ENCODE data around the gene SMARCA2.

SMARCA2 gene

GRCh38 chr9:2177121-2177520, 162.0 kb downstream of the SMARCA2 start:
- Histone ChIP-seq H3K27me3 (ENCODE audit: control insufficient read depth, insufficient read depth, low read length) (no peaks in the 10 kb centered on the region), H3K9me3 (ENCODE audit: control insufficient read depth, low read length) (no peaks in the 10 kb centered on the region), H3K4me3 (ENCODE audit: low read length) (no peak overlapping the region), H3K4me1 (ENCODE audit: control insufficient read depth, insufficient read depth, low read length) (no peaks in the 10 kb centered on the region), H3K9ac (ENCODE audit: low read length) (no peak overlapping the region), H3K36me3 (ENCODE audit: control insufficient read depth, insufficient read depth, low read length) (no peaks in the 10 kb centered on the region)

DNA sequence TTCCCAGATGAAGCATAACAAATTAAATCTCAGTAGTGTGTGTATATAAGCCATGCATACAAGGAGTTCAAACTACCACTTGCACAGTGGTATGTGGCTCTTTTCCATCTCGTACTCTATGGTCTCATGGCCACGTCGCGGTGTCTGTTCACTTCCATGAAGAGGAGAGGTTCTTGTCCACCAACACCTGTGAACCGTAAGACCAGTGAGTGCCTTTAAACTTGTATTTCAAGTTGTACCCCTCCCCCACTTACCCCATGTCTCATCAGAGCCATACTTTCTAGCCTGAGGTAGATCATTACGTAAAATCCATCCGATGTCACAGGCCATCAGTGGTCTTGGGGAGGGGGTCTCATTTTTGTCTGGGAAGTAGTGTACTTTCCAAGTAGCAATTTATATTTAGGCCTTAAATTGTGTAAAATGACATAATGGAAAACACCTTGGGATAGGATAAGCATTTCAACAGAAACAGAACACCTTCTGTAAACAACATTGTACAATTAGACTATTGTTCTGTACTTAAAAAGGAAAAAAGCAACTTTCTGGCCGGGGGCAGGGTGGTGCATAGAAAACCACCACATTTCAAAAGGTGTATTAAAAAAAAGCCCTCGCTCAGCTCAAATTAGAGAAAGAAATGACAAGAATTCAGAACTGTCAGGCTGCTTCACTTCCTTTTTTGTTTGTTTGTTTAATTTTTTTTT, 163.0 kb downstream of the SMARCA2 start:
- H3K4me3 ChIP-seq (ENCODE audit: low read length): no peak overlapping the region
- no peaks in the 10 kb centered on the region for H3K9me3 ChIP-seq (ENCODE audit: control insufficient read depth, low read length)
- no peak overlapping the region for H3K9ac ChIP-seq (ENCODE audit: low read length)
- H3K36me3 ChIP-seq (ENCODE audit: control insufficient read depth, insufficient read depth, low read length): no peaks in the 10 kb centered on the region
- H3K4me1 ChIP-seq (ENCODE audit: control insufficient read depth, insufficient read depth, low read length): no peaks in the 10 kb centered on the region
- H3K27me3 ChIP-seq (ENCODE audit: control insufficient read depth, insufficient read depth, low read length): no peaks in the 10 kb centered on the region

DNA sequence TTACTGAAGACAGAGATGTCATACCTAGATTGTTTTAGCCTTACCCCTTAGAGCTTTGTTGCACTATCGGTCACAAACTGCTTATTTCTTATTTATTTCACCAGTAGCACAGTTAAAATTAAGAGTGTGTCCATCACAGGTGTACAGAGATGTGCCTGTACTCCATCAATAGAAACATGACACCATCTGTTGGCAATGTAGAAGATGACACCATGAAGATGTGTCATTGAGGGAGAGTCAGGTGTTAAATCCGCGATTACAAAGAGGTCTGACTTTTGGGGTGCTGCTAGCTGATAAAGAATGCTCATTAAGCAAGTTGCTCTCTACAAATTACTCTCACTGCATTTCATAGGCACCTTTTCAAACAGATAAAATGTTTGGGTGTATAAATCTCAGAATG, 164.4 kb downstream of the SMARCA2 start:
- no peaks in the 10 kb centered on the region for H3K9me3 ChIP-seq (ENCODE audit: control insufficient read depth, low read length)
- no peak overlapping the region for H3K9ac ChIP-seq (ENCODE audit: low read length)
- H3K4me1 ChIP-seq (ENCODE audit: control insufficient read depth, insufficient read depth, low read length): no peaks in the 10 kb centered on the region
- H3K4me3 ChIP-seq (ENCODE audit: low read length): no peak overlapping the region
- H3K27me3 ChIP-seq (ENCODE audit: control insufficient read depth, insufficient read depth, low read length): no peaks in the 10 kb centered on the region
- no peaks in the 10 kb centered on the region for H3K36me3 ChIP-seq (ENCODE audit: control insufficient read depth, insufficient read depth, low read length)

GRCh38 chr9:2180154-2180553, 165.0 kb downstream of the SMARCA2 start:
- no peak overlapping the region for H3K4me3 ChIP-seq (ENCODE audit: low read length)

GRCh38 chr9:2180704-2181103, 165.6 kb downstream of the SMARCA2 start:
- no peaks in the 10 kb centered on the region for H3K27me3 ChIP-seq (ENCODE audit: control insufficient read depth, insufficient read depth, low read length)
- no peak overlapping the region for H3K4me3 ChIP-seq (ENCODE audit: low read length)
- H3K4me1 ChIP-seq (ENCODE audit: control insufficient read depth, insufficient read depth, low read length): no peaks in the 10 kb centered on the region
- no peak overlapping the region for H3K9ac ChIP-seq (ENCODE audit: low read length)
- H3K9me3 ChIP-seq (ENCODE audit: control insufficient read depth, low read length): no peaks in the 10 kb centered on the region
- no peaks in the 10 kb centered on the region for H3K36me3 ChIP-seq (ENCODE audit: control insufficient read depth, insufficient read depth, low read length)

More at GRCh38 chr9:2180154-2180553, 165.0 kb downstream of the SMARCA2 start:
- Histone ChIP-seq H3K9ac (ENCODE audit: low read length) (no peak overlapping the region), H3K27me3 (ENCODE audit: control insufficient read depth, insufficient read depth, low read length) (no peaks in the 10 kb centered on the region), H3K4me1 (ENCODE audit: control insufficient read depth, insufficient read depth, low read length) (no peaks in the 10 kb centered on the region), H3K36me3 (ENCODE audit: control insufficient read depth, insufficient read depth, low read length) (no peaks in the 10 kb centered on the region), H3K9me3 (ENCODE audit: control insufficient read depth, low read length) (no peaks in the 10 kb centered on the region)

- H3K9ac ChIP-seq (ENCODE audit: low read length): no peak overlapping the region
- H3K36me3 ChIP-seq (ENCODE audit: control insufficient read depth, insufficient read depth, low read length): peaks cover 2% of the 10 kb centered on the region
- no peaks in the 10 kb centered on the region for H3K27me3 ChIP-seq (ENCODE audit: control insufficient read depth, insufficient read depth, low read length)
- H3K4me1 ChIP-seq (ENCODE audit: control insufficient read depth, insufficient read depth, low read length): no peaks in the 10 kb centered on the region
- no peak overlapping the region for H3K4me3 ChIP-seq (ENCODE audit: low read length)
- H3K9me3 ChIP-seq (ENCODE audit: control insufficient read depth, low read length): no peaks in the 10 kb centered on the region
Observed at GRCh38 chr9:2181792-2182191, 166.6 kb downstream of the SMARCA2 start.

DNA sequence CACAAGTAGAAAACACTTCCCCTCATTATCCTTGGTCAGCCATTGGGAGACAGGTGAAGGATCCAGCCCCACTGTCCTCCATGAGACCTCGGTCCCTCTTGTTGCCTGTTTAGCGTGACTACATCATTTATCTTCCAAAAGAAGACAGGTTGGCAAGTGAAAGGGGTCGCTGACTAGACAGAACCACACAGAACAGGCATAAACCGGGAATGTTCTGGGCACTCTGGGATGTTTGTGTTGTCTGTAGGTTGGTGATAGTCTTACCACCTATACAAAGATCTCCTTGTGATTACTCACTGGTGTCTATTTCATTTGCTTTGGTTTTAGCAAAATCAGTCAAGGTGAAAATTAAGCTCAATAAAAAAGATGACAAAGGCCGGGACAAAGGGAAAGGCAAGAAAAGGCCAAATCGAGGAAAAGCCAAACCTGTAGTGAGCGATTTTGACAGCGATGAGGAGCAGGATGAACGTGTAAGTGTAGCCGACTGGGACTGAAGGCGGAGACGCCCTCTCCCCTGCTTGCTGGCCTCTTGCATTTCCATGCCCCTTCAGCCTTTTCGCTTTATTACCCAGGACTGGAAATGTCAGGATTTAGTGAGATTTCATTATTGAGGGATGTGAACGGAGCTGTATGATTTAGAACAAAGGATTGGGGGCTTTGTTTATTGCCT, 175.9 kb downstream of the SMARCA2 start:
- H3K4me1 ChIP-seq (ENCODE audit: control insufficient read depth, insufficient read depth, low read length): no peaks in the 10 kb centered on the region
- H3K27me3 ChIP-seq (ENCODE audit: control insufficient read depth, insufficient read depth, low read length): no peaks in the 10 kb centered on the region
- H3K9me3 ChIP-seq (ENCODE audit: control insufficient read depth, low read length): no peaks in the 10 kb centered on the region
- peaks cover 4% of the 10 kb centered on the region for H3K36me3 ChIP-seq (ENCODE audit: control insufficient read depth, insufficient read depth, low read length)
- H3K4me3 ChIP-seq (ENCODE audit: low read length): no peak overlapping the region
- no peak overlapping the region for H3K9ac ChIP-seq (ENCODE audit: low read length)

- Histone ChIP-seq H3K4me1 (ENCODE audit: control insufficient read depth, insufficient read depth, low read length) (no peaks in the 10 kb centered on the region), H3K36me3 (ENCODE audit: control insufficient read depth, insufficient read depth, low read length) (peaks cover 4% of the 10 kb centered on the region), H3K9me3 (ENCODE audit: control insufficient read depth, low read length) (no peaks in the 10 kb centered on the region), H3K27me3 (ENCODE audit: control insufficient read depth, insufficient read depth, low read length) (no peaks in the 10 kb centered on the region), H3K9ac (ENCODE audit: low read length) (no peak overlapping the region), H3K4me3 (ENCODE audit: low read length) (no peak overlapping the region)
Observed at GRCh38 chr9:2191609-2191972, 176.4 kb downstream of the SMARCA2 start.

DNA sequence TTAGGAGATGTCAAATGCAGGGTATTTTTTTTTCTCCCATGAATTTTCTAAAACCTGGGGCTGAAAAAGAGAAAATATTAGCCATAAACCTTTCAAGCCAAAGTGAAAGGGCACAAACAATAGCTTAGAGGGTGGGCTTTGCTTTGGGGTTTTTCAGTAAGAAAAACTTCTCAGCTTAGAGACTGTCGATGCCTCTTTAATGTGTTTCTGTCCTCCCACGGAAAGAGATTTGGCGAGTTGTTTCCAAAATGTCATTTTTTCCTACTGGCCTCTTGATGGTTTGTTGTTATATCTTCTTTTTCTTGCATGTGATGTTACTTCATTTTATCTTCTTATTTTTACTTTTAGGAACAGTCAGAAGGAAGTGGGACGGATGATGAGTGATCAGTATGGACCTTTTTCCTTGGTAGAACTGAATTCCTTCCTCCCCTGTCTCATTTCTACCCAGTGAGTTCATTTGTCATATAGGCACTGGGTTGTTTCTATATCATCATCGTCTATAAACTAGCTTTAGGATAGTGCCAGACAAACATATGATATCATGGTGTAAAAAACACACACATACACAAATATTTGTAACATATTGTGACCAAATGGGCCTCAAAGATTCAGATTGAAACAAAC, 177.3 kb downstream of the SMARCA2 start:
- Histone ChIP-seq H3K4me3 (ENCODE audit: low read length) (no peak overlapping the region), H3K9ac (ENCODE audit: low read length) (no peak overlapping the region), H3K9me3 (ENCODE audit: control insufficient read depth, low read length) (no peaks in the 10 kb centered on the region), H3K36me3 (ENCODE audit: control insufficient read depth, insufficient read depth, low read length) (no peaks in the 10 kb centered on the region), H3K27me3 (ENCODE audit: control insufficient read depth, insufficient read depth, low read length) (no peaks in the 10 kb centered on the region), H3K4me1 (ENCODE audit: control insufficient read depth, insufficient read depth, low read length) (no peaks in the 10 kb centered on the region)

- Histone ChIP-seq H3K9ac (ENCODE audit: low read length) (no peak overlapping the region), H3K4me3 (ENCODE audit: low read length) (no peak overlapping the region), H3K36me3 (ENCODE audit: control insufficient read depth, insufficient read depth, low read length) (no peaks in the 10 kb centered on the region), H3K27me3 (ENCODE audit: control insufficient read depth, insufficient read depth, low read length) (no peaks in the 10 kb centered on the region), H3K4me1 (ENCODE audit: control insufficient read depth, insufficient read depth, low read length) (no peaks in the 10 kb centered on the region), H3K9me3 (ENCODE audit: control insufficient read depth, low read length) (no peaks in the 10 kb centered on the region)
Observed at GRCh38 chr9:2193552-2193951, 178.4 kb downstream of the SMARCA2 start.

- no peak overlapping the region for H3K9ac ChIP-seq (ENCODE audit: low read length)
- no peaks in the 10 kb centered on the region for H3K9me3 ChIP-seq (ENCODE audit: control insufficient read depth, low read length)
- H3K27me3 ChIP-seq (ENCODE audit: control insufficient read depth, insufficient read depth, low read length): no peaks in the 10 kb centered on the region
- no peak overlapping the region for H3K4me3 ChIP-seq (ENCODE audit: low read length)
- no peaks in the 10 kb centered on the region for H3K36me3 ChIP-seq (ENCODE audit: control insufficient read depth, insufficient read depth, low read length)
- no peaks in the 10 kb centered on the region for H3K4me1 ChIP-seq (ENCODE audit: control insufficient read depth, insufficient read depth, low read length)
Observed at GRCh38 chr9:2195211-2195610, 180.1 kb downstream of the SMARCA2 start.

DNA sequence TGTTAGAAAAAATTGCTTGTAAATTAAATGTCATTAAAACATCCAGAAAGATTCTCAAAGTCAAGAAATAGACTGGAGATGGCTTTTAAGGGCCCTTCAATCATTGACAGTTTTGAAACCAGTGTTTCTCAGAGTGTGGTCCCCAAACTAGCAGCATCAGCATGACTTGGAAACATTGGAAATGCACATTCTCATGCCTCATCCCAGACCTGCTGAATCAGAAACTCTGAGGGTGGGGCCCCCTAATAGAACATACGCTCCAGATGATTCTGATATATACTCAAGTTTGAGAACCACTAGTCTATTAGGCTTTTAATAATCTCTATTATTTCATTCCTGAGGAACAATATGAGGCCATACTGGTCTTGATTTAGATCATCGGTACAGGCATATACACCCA, 181.6 kb downstream of the SMARCA2 start:
- Histone ChIP-seq H3K9me3 (ENCODE audit: control insufficient read depth, low read length) (no peaks in the 10 kb centered on the region), H3K4me1 (ENCODE audit: control insufficient read depth, insufficient read depth, low read length) (no peaks in the 10 kb centered on the region), H3K27me3 (ENCODE audit: control insufficient read depth, insufficient read depth, low read length) (no peaks in the 10 kb centered on the region), H3K9ac (ENCODE audit: low read length) (no peak overlapping the region), H3K36me3 (ENCODE audit: control insufficient read depth, insufficient read depth, low read length) (no peaks in the 10 kb centered on the region), H3K4me3 (ENCODE audit: low read length) (no peak overlapping the region)

Data from mucosa of stomach (tissue), 1 donor.